GM19099 (cell line): ENCODE measurements around the gene DUSP22.

Experiments used
- POLR2A ChIP-seq: IDR thresholded peaks from 3 replicates; pipeline ENCODE4 v1.6.1; 2011; ENCODE audit warnings: low read depth; ENCODE audit not compliant: insufficient read length; ENCODE audit errors: extremely low read depth

DUSP22 gene, protein sequence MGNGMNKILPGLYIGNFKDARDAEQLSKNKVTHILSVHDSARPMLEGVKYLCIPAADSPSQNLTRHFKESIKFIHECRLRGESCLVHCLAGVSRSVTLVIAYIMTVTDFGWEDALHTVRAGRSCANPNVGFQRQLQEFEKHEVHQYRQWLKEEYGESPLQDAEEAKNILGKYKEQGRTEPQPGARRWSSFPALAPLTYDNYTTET

DNA sequence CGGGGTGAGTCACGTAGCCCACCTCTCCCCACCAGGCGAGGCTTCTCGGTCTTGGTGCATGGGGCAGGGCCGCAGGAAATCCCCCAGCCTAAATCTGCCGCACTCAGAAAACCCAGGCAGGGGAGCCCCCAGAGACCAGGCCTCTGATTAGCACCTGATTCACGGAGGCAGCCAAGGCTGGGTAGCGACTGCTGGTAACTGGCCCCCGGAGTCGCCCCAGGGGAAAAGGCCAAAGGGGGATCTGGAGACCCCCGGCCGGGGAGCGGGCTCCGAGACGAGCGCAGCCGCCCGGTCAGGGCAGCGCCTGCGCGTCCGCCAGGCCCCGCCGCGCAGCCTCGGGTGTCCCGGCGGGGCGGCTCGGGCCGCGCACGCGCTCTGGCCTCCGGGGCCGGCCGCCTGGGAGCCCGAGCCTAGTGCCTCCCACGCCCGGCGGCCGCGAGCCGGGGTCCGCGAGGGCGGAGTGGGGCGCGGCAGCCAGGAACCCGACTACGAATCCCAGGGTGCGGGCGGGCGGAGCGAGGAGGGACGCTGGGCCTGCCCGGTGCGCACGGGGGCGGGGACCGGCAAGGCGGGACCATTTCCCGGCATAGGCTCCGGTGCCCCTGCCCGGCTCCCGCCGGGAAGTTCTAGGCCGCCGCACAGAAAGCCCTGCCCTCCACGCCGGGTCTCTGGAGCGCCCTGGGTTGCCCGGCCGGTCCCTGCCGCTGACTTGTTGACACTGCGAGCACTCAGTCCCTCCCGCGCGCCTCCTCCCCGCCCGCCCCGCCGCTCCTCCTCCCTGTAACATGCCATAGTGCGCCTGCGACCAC lies at the start of gene DUSP22:
Gene DUSP22, plus strand, starts transcription at position 791 of the 809 bp plus-strand sequence. CDS start 53 bp downstream, outside the sequence.
- no peak for TF ChIP-seq POLR2A

DNA sequence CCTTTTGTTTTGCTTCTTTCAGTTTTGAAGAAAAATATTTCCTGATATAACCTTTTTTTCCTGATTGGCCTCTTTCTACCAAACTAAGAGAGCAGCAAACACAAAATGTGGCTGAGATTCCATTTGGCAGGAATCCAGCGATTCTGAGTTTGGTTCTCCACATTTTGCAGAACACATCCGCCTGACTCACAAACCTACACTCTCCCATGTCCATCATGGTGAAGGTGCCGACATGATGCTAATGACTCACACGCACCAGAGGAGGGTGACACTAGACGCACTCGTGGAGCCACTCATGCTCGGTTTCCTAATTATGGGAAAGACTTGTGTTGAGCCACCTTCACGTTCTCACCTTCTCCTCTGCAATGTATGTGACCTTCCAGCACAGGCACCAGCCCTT lies 45.9 kb upstream of the DUSP22 start:
- no peak for TF ChIP-seq POLR2A

- TF ChIP-seq POLR2A: no peak
Measured at GRCh38 chr6:247351-247750, 44.9 kb upstream of the DUSP22 start.

GRCh38 chr6:250676-251075 lies 41.6 kb upstream of the DUSP22 start:
- no peak for TF ChIP-seq POLR2A

DNA sequence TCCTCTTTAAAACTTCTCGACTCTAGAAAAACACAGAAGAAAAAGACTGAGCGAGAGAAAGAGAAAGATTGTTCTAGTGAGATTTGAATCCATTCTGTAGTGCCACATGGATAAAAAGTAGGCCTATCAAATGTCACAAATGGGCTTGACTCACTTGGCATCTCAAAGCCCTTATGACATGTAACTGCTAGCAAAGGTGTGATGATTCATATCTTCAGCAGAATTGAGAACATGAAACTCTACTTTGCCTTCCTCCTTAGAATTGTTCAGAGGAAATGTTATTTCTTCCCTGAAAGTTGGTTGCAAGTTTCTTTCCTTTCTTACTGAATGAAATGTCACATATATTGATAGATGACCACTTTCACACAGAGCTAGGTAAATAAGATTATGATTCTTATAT lies 40.4 kb upstream of the DUSP22 start:
- no peak for TF ChIP-seq POLR2A

GRCh38 chr6:252775-253535 lies 39.3 kb upstream of the DUSP22 start:
- no peak for TF ChIP-seq POLR2A

- no peak for TF ChIP-seq POLR2A
Measured at GRCh38 chr6:254016-254415, 38.3 kb upstream of the DUSP22 start.

GRCh38 chr6:255041-255750 lies 37.1 kb upstream of the DUSP22 start:
- no peak for TF ChIP-seq POLR2A

GRCh38 chr6:255751-256083 lies 36.6 kb upstream of the DUSP22 start:
- TF ChIP-seq POLR2A: no peak

- TF ChIP-seq POLR2A: no peak
Measured at GRCh38 chr6:256169-256568, 36.1 kb upstream of the DUSP22 start.

DNA sequence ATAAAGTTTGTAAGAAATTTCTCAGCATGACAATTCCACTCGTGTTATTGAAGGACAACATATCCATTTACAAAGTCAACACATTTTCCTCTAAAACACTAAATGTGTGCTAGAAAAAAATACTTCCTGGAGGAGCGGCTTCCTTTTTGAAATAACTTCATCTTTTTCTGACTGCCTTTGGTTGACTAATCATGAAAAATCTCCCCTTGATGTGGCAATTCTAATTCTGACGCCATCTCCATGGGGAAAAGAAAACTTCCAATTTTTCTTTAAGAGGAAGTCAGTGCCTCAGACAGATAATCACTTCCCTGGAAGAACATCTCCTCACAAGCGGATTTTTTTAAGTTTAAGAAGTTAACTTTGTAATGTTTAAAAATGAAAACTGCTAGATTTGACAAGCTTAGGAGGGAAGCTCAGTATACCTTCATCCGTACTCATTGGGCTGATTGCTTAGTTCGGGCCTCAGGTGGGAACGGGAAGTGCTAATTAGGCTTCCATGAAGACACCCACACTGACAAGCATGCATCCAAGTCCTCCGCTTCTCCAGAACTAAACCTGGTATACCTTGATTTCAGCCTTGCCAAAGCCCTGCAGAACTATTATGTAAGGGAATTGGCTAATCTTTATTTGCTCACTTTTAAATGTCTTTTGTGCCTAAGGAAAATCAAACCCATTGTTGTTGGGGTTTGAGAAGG lies 35.1 kb upstream of the DUSP22 start:
- TF ChIP-seq POLR2A: no peak

GRCh38 chr6:257774-258173 lies 34.5 kb upstream of the DUSP22 start:
- no peak for TF ChIP-seq POLR2A

DNA sequence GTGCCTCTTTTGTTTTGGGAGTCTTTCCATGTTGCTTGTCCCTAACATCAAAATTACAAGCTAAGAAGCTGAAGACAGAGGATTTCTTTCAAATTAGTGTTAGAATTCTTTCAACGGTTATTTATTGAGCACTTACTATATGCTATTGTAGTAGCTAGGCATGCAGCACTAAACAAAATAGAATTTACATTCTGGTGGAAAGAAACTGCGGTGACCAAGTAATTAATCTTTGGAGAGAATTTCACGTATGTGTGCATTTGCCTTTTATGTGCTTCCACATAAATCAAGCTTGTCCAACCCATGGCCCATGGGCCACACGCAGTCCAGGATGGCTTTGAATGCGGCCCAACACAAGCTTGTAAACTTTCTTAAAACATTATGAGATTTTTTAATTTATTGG lies 33.0 kb upstream of the DUSP22 start:
- no peak for TF ChIP-seq POLR2A

- TF ChIP-seq POLR2A: no peak
Measured at GRCh38 chr6:259901-260508, 32.3 kb upstream of the DUSP22 start.
